Natural killer cell (primary cell): Measurements from ENCODE around the gene UGT1A5. TPM values are rescaled to one million over a fixed set of nuclear protein-coding genes. Genes with fewer than 3 reads are reported as not detected.

Source experiments
- ATAC-seq, 3 donors: fragments of 150-1000 bp in 2 of 3; fragments of 200-7000 bp in 1 of 3; cut with Tn5 transposase; 1 replicate in 1 of 3; 2 replicates in 2 of 3; pipeline ENCODE4 v1.10.0; 2021; ENCODE audit warnings: mild to moderate bottlenecking in 2 of 3, moderate library complexity in 2 of 3
- DNase-seq, 2 donors: peaks; one replicate each; pipeline versions ENCODE4 v3.0.0 to v3.0.0-alpha.2; 2013 to 2021; ENCODE audit warnings: mixed read lengths in 1 of 2
- H3K27ac ChIP-seq: one replicate; pipeline ENCODE4 v1.5.1; 2013; ENCODE audit warnings: mild to moderate bottlenecking, low read length
- H3K27me3 ChIP-seq: one replicate; pipeline ENCODE4 v1.6.1; 2013; ENCODE audit warnings: low read length; ENCODE audit not compliant: control insufficient read depth, insufficient read depth
- H3K36me3 ChIP-seq: one replicate; pipeline ENCODE4 v1.6.1; 2013; ENCODE audit warnings: low read length; ENCODE audit not compliant: control insufficient read depth, insufficient read depth
- H3K4me1 ChIP-seq: one replicate; pipeline ENCODE4 v1.6.1; 2013; ENCODE audit warnings: low read length; ENCODE audit not compliant: control insufficient read depth, insufficient read depth
- H3K4me3 ChIP-seq: one replicate; pipeline ENCODE4 v1.5.1; 2013; ENCODE audit warnings: low read length
- H3K9me3 ChIP-seq: one replicate; pipeline ENCODE4 v1.6.1; 2013; ENCODE audit warnings: low read length; ENCODE audit not compliant: control insufficient read depth, insufficient read depth
- H3K27ac Mint-ChIP-seq, 2 donors: one replicate each; pipeline ENCODE4 v1.8.0; 2022; ENCODE audit warnings: mild to moderate bottlenecking in 2 of 2, mixed read lengths in 2 of 2, moderate library complexity in 1 of 2
- H3K27me3 Mint-ChIP-seq, 2 donors: one replicate each; pipeline ENCODE4 v1.8.0; 2022; ENCODE audit warnings: low read depth in 2 of 2, mixed read lengths in 2 of 2
- H3K36me3 Mint-ChIP-seq: one replicate; pipeline ENCODE4 v1.8.0; 2022; ENCODE audit warnings: mixed read lengths
- H3K4me1 Mint-ChIP-seq, 2 donors: one replicate each; pipeline ENCODE4 v1.8.0; 2022; ENCODE audit warnings: mixed read lengths in 2 of 2
- H3K4me3 Mint-ChIP-seq: one replicate; pipeline ENCODE4 v1.8.0; 2022; ENCODE audit warnings: mild to moderate bottlenecking, moderate library complexity, mixed read lengths
- H3K9me3 Mint-ChIP-seq, 2 donors: one replicate each; pipeline ENCODE4 v1.8.0; 2022; ENCODE audit warnings: mixed read lengths in 2 of 2
- WGBS: methylation state at CpG from one replicate; pipeline ENCODE4 v1.1.7; 2013; ENCODE audit warnings: missing lambda C conversion rate; ENCODE audit not compliant: insufficient coverage; 5-methylcytosine and 5-hydroxymethylcytosine counted together
- intact Hi-C: fragments of 100-400 bp; cut with micrococcal nuclease; formaldehyde crosslinking; loops from one replicate; pipeline ENCODE4 v1.14.2; 2022
- total RNA-seq, 4 donors: library from RNA; stranded (reverse); fragments of 120-200 nt in 1 of 4; gene quantifications; one replicate each; pipeline versions ENCODE4 v1.2.3 to v1.2.4, GENCODE V29; 2013 to 2022
- TF ChIP-seq, protein P1 (sequence below): fragments of 200-600 bp; IDR thresholded peaks from one replicate; pipeline ENCODE4 v1.8.0; 2022; ENCODE audit warnings: antibody characterized with exemption

The UGT1A5 gene
- total RNA-seq, 3 donors from 2014 or later (not counting 1 experiment from before 2014, with no cell fraction given): not detected

GRCh38 chr2:233793465-233794127 lies 80.9 kb downstream of the UGT1A5 start:
- H3K27me3 Mint-ChIP-seq: no peaks in the 10 kb centered on the region
- no peaks in the 10 kb centered on the region for H3K9me3 Mint-ChIP-seq
- no peaks in the 10 kb centered on the region for H3K36me3 Mint-ChIP-seq
- WGBS: 86% methylated on average over 18 of the region's 18 CpGs
- Histone ChIP-seq H3K27me3 (no peaks in the 10 kb centered on the region), H3K4me1 (no peaks in the 10 kb centered on the region), H3K4me3 (no peak overlapping the region), H3K9me3 (no peaks in the 10 kb centered on the region), H3K27ac (no peak overlapping the region), H3K36me3 (no peaks in the 10 kb centered on the region)
- H3K4me3 Mint-ChIP-seq: no peak overlapping the region
- no peak for ATAC-seq
- H3K27ac Mint-ChIP-seq: no peak overlapping the region
- intact Hi-C loops: no loop called here
- TF ChIP-seq, protein P1, sequence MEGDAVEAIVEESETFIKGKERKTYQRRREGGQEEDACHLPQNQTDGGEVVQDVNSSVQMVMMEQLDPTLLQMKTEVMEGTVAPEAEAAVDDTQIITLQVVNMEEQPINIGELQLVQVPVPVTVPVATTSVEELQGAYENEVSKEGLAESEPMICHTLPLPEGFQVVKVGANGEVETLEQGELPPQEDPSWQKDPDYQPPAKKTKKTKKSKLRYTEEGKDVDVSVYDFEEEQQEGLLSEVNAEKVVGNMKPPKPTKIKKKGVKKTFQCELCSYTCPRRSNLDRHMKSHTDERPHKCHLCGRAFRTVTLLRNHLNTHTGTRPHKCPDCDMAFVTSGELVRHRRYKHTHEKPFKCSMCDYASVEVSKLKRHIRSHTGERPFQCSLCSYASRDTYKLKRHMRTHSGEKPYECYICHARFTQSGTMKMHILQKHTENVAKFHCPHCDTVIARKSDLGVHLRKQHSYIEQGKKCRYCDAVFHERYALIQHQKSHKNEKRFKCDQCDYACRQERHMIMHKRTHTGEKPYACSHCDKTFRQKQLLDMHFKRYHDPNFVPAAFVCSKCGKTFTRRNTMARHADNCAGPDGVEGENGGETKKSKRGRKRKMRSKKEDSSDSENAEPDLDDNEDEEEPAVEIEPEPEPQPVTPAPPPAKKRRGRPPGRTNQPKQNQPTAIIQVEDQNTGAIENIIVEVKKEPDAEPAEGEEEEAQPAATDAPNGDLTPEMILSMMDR: no peak
- no peak for DNase-seq
- no peaks in the 10 kb centered on the region for H3K4me1 Mint-ChIP-seq

GRCh38 chr2:233794128-233794658 lies 81.5 kb downstream of the UGT1A5 start:
- Mint-ChIP-seq H3K4me1 (no peaks in the 10 kb centered on the region), H3K27ac (no peak overlapping the region), H3K27me3 (peaks cover 0 to 2% of the 10 kb centered on the region in 2 donors), H3K36me3 (no peaks in the 10 kb centered on the region), H3K4me3 (no peak overlapping the region), H3K9me3 (no peaks in the 10 kb centered on the region)
- TF ChIP-seq, protein P1: no peak
- WGBS: 83% methylated on average over 17 of the region's 17 CpGs
- Histone ChIP-seq H3K27me3 (no peaks in the 10 kb centered on the region), H3K36me3 (no peaks in the 10 kb centered on the region), H3K4me1 (no peaks in the 10 kb centered on the region), H3K27ac (no peak overlapping the region), H3K9me3 (no peaks in the 10 kb centered on the region), H3K4me3 (no peak overlapping the region)
- DNase-seq: no peak
- ATAC-seq: no peak
- intact Hi-C loops: no loop called here

DNA sequence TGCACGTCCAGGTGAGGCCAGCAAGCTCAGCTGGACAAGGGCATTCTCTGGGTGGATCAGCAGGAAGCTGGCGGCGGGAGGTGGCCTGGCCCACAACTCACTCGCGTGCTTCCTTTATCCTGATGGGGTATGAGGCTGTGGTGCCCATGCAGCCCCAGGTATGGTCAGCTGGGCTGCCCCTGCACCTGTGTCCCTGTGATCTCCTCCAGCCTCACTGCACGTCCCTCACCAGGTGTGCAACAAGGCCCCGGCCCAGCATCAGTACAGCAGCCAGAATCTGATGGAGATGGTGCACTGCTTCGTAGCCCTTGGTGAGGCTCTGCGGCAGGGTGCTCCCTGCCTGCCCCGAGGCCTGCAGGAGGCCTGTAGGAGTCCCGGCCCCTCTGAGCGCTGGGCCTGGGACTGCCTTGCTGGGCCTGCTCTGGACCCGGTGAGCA lies 83.0 kb downstream of the UGT1A5 start:
- no peak overlapping the region for H3K4me3 ChIP-seq
- H3K4me3 Mint-ChIP-seq: no peak overlapping the region
- no peak overlapping the region for H3K27ac ChIP-seq
- intact Hi-C loops: no loop called here
- no peaks in the 10 kb centered on the region for H3K36me3 Mint-ChIP-seq
- TF ChIP-seq, protein P1: no peak
- H3K9me3 ChIP-seq: no peaks in the 10 kb centered on the region
- H3K27ac Mint-ChIP-seq: no peak overlapping the region
- H3K4me1 Mint-ChIP-seq: no peaks in the 10 kb centered on the region
- no peaks in the 10 kb centered on the region for H3K27me3 ChIP-seq
- 91% methylated on average over 13 of the region's 13 CpGs for WGBS
- no peaks in the 10 kb centered on the region for H3K9me3 Mint-ChIP-seq
- H3K36me3 ChIP-seq: no peaks in the 10 kb centered on the region
- DNase-seq (no peak), ATAC-seq (no peak)
- H3K4me1 ChIP-seq: no peaks in the 10 kb centered on the region
- peaks cover 0 to 3% of the 10 kb centered on the region in 2 donors for H3K27me3 Mint-ChIP-seq

DNA sequence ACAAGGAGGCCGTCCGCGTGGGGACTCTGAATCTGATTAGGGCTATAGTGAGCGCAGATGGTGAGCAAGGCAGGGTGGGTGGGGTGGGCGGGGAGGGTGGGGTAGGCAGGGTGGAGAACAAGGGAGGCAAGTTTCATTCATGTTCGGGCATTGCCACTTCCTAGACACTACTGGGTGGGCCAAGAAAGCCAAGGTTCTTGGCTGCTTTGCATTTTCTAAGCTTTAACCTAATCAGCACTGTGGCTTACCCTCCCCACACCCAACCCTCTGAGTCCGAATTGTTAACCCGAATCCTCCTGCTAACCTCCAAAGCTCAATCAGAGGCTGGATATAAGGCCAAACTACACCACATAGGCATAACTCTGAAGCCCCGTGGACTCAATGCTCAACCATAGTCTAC lies 83.5 kb downstream of the UGT1A5 start:
- H3K36me3 ChIP-seq: no peaks in the 10 kb centered on the region

More for the DNA sequence above, 83.5 kb downstream of the UGT1A5 start:
- 95% methylated on average over 8 of the region's 9 CpGs for WGBS
- Mint-ChIP-seq H3K36me3 (no peaks in the 10 kb centered on the region), H3K9me3 (no peaks in the 10 kb centered on the region), H3K27me3 (peaks cover 0 to 3% of the 10 kb centered on the region in 2 donors), H3K4me3 (no peak overlapping the region), H3K27ac (no peak overlapping the region), H3K4me1 (no peaks in the 10 kb centered on the region)
- H3K9me3 ChIP-seq: no peaks in the 10 kb centered on the region
- intact Hi-C loops: no loop called here
- H3K27me3 ChIP-seq: no peaks in the 10 kb centered on the region
- H3K4me1 ChIP-seq: no peaks in the 10 kb centered on the region
- H3K27ac ChIP-seq: no peak overlapping the region
- TF ChIP-seq, protein P1: no peak
- no peak for DNase-seq
- ATAC-seq: no peak
- no peak overlapping the region for H3K4me3 ChIP-seq
